Stimulated activated CD4-positive, alpha-beta T cell treated with anti-CD3 and anti-CD28 coated beads, Interleukin-12 subunit alpha, Interleukin-12 subunit beta, amount 100 ng/mL, for 48 hours (primary cell): ENCODE data around the gene TPTE.
"Not testable (repeated sequence)": the region's sequence is repeated elsewhere in the genome, so short reads cannot be mapped to it uniquely, and the experiment has no call there.

Experiments
- DNase-seq, 3 donors: peaks; one replicate each; pipeline ENCODE4 v3.0.0-alpha.2; 2020; ENCODE audit warnings: low read depth in 2 of 3, low spot score in 1 of 3

TPTE gene

DNA sequence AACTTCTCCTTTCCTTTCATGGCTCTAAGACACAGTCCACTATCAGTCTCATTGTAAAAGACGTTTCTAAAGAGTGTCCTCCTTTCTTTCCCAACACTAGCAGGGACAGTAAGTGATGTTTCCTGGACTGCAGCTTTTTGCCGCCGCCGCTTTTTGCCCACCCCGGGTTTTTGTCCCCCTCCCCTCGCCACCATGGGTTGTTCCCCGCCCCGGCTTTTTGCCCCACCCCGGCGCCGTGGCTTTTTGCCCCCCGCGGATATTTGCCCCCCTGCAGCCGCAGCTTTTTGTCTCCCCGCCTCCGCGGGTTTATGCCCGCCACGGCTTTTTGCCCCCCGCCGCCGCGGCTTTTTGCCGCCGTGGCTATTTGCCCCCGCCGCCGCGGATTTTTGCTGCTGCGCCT, 95.2 kb downstream of the TPTE start:
- no peak for DNase-seq

DNA sequence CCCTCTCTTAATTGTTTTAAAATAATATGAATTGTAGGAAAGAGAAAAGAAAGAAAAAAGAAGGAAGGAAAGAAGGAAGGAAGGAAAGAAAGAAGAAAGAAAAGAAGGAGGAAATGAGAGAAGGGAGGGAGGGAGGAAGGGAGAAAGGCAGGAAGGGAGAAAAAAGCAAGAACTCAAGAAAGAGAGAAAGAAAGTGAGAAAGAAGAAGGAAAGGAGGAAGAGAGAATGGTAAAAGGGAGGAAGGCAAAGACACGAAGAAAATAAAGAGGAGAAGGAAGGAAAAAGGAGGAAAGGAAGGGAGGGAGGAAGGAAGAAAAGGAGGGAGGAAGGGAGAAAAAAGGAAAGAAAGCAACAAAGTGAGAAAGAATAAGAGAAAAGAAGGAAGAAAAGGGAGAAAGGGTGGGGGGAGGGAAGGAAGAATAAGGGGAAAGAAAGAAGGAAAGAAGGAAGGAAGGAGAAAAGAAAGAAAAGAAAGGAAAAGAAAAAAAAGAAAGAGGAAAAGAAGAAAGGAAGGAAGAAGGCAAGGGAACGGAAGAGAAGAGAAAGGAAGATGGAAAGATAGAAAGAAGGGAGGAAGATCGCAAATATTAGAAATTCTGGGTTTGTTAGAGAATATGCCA, 95.9 kb downstream of the TPTE start:
- not testable (repeated sequence) for DNase-seq

DNA sequence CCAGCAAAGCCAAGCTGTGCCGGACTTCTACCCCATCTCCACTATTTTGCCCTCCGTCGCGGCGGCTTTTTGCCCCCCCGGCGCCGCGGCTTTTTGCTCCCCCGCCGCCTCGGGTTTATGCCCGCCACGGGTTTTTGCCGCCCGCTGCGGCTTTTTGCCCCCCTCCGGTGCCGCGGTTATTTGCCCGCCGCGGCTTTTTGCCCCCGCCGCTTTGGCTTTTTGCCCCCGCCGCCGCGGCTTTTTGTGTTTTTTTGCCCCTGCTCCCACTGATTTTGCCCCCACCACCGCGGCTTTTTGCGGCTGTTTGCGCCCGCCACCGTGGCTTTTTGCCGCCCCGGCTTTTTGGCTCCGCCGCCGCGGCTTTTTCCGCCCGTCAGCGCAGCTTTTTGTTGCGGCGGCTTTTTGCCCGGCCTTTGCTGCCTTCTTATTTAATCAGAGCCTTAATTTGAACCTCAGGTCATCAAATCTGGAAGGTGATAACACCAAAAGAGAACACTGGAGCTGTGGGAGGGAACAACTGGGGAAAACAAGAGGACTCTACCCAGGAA, 106.0 kb downstream of the TPTE start:
- DNase-seq, result no peak

DNA sequence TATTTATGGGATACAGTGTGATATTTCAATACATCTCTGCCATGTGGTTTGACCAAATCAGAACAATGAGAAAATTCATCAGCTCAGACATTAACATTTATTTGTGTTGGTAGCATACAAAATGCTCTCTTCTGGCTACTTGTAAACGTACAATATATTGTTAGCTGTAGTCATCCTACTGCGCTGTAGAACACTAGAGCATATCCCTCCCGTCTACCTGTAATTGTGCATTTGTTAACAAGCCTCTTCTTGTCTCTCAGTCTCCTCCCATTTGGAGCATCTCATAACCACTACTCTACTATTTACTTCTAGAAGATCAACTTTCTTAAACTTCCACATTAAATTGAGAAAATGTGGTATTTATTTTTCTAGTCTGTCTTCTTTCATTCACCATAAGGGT, 107.9 kb downstream of the TPTE start:
- DNase-seq, result not testable (repeated sequence)

DNA sequence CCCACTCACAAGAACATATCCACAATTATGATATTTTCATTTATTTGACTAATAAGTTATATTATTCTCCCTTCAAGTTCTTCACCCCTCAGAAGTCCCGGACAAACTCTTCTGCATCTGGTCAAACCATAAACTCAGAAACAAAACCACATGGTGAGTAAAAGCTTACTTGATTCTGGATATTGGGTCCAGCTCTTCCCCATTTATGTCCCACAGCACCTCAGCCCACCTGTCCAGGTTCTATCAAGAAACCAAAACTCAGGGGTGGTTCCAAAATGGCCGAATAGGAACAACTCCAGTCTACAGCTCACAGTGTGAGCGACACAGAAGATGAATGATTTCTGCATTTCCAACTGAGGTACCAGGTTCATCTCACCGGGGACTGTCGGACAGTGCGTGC, 109.4 kb downstream of the TPTE start:
- not testable (repeated sequence) for DNase-seq

DNA sequence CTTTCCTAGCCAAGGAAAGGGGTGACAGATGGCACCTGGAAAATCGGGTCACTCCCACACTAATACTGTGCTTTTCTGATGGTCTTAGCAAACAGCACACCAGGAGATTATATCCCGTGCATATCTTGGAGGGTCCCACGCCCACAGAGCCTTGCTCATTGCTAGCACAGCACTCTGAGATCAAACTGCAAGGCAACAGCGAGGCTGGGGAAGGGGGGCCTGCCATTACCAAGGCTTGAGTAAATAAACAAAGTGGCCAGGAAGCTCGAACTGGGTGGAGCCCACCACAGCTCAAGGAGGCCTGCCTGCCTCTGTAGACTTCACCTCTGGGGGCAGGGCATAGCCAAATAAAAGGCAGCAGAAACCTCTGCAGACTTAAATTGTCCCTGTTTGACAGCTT, 109.9 kb downstream of the TPTE start:
- not testable (repeated sequence) for DNase-seq

DNA sequence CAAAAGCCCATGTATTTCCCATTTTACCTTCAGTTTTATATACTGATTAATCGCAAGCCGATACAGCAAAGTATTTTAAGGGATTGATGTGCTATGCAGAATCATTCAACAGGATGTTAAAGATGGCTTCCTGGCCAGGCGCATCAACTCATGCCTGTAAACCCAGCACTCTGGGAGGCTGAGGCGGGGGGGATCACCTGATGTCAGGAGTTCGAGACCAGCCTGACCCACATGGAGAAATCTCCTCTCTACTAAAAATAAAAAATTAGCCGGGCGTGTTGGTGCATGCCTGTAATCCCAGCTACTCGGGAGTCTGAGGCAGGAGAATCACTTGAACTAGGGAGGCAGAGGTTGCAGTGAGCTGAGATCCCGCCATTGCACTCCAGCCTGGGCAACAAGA, 116.8 kb downstream of the TPTE start:
- DNase-seq, result not testable (repeated sequence)

DNA sequence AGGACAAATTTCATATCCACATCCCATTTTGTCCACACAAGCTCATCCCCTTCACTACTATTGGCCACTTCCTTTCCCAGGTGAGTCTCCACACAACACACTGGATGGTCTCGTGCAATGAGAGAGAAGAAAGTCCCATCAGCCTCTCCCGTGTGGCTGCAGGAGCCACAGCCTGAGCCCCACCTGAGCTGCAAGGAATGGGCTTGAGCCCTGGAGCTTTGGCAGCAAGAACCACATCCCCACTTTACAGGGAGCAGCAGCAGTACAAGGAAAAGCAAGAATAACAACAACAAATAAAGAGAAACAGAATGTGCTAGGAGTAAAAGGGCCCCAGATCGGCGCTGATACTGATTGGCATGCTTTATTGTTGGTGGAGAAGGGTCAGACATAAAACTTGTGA, 117.7 kb downstream of the TPTE start:
- DNase-seq, result no peak

DNA sequence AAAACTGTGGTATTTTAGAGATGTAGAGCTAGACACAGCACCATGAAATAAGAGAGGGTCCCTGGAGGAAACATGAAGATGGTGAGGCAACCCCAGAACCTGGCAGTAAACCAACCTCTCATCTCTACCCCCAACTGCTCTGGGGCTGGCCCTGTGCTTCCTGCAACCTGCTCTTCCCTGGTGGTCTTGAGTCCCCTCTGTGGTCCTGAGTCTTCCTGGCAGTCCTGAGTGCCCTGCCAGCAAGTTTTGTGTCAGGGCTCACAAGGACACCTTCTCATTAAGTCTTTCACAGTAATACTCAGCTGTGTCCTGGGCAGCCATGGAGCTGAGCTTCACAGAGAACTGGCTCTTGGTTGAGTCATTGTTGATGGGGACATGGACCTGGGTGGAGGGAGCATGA, 118.4 kb downstream of the TPTE start:
- DNase-seq, result not testable (repeated sequence)

DNA sequence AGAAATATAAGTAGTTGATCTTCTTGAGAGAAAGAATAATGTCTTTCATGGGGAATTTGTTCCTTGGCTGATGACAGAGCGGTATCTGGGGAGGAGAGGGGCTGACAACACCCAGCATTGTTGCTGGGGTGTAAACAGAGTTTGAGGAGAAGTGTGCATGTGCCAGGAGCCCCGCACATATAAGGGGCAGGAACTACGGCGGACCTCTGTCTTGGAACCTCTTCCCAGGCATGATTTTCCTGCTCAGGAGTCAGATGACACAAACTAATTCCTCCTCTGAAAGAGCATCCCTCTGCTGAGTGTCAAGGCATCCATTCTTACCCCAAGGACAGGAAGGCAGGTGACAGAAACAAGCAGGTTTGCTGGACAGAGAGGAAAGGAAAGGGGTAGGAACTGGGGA, 119.1 kb downstream of the TPTE start:
- no peak for DNase-seq

DNA sequence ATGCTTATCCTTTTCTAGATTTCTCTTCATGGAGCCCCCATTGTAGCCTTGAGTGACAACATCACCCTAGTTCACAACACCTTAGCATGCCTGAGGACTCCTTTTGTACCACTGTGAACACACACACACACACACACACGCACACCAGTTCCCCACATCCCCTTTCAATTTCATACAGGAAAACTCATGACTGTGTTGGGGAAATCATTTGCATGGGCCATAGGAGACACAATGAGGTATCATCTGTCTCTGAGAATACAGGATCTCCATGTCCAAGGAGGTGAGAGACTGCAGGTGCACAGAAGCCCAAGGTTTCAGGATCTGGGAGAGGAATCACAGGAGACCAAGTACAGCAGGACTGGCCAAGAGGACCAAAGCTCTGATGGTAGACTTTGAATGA, 119.7 kb downstream of the TPTE start:
- DNase-seq, result no peak

DNA sequence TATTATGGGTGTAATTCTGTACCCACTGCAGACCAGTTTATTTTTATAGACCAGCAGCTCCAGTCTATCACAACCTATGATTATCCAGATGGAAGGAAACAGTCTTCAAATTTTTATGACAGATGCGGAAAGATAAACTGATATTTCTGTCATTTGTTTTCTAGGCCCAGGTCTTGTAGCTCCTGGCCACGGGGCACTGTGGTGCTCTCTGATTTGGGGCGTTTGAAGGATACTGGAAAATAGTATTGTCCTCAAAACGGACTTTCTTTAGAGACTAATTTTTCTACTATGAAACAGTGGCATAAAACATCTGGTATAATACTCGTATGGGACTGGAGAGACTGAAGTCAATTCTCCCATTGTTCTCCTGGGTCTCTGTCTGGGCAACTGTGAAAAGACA, 124.3 kb downstream of the TPTE start:
- DNase-seq, result not testable (repeated sequence)

DNA sequence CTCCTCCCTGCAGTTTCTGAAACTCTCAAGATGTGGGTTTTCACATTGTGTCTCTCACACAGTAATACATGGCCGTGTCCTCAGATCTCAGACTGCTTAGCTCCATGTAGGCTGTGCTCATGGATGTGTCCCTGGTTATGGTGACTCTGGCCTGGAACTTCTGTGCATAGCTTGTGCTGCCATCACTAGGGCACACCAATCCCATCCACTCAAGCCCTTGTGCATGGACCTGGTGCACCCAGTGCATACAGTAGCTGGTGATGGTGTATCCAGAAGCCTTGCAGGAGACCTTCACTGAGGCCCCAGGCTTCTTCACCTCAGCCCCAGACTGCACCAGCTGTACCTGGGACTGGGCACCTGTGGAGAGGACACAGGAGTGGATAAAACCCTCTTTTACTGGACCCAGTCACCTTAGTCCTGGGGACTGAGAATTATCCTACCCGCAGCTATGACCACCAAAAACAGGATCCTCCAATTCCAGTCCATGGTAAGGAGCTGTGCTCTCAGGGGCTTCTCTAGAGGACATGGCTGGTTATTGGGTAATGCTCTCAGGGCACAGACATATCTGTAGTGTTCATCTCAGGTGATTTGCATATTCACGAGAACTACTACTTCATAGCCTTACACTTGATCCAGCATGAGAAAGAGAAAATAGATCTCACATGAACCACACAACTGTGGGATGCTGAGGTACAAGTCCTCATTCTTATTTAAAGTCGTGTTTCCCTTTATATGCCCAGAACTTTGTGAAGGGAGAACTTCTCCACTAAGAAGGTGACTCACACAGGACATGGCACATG, 128.2 kb downstream of the TPTE start:
- not testable (repeated sequence) for DNase-seq

DNA sequence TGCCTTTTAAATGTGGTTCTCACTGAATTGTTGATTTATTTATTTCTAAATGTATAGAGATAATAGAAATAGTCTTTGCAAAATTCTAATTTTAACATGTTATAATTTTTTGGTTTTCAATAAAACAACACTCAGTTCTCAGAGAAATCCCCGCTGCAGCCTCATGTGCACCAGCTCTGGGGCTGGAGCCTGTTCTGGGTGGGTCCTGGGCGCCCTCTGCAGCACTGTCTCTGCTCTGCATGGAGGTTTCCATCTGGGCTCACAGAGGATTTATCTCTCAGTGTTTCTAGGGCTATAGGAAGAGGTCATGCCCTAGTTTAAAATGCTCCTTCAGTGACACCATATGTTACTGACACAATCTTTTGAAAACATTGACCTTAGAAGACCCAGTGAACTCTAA, 128.9 kb downstream of the TPTE start:
- not testable (repeated sequence) for DNase-seq
